GM12873 (cell line): ENCODE measurements around the gene MBD3L4.

Source experiments
- TF ChIP-seq, protein P1 (sequence below): IDR thresholded peaks from 2 replicates; pipeline ENCODE4 v1.5.1; 2012; ENCODE audit warnings: low read depth, mild to moderate bottlenecking, moderate library complexity, low read length, control low read depth; ENCODE audit not compliant: insufficient read depth; ENCODE audit errors: missing control alignments

Gene MBD3L4

DNA sequence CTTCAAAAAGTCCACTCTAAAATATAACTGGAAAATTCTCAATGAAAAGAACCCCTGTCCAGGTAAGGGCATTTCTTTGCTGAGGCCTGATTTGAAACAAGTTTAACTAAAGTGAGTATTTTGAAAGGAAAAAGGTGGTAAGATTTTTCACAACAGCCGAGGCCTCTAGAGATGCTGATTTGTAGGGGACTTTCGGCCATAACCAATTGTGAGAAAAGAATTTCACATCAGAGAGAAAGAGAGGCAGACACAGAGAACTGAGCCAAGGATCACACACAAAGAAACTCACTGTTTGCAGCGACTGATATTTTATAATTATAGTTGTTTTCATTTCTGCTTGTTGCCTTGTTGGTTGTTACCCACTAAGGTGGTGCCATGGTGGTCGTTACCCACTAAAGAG, 43.2 kb downstream of the MBD3L4 start:
- TF ChIP-seq, protein P1, sequence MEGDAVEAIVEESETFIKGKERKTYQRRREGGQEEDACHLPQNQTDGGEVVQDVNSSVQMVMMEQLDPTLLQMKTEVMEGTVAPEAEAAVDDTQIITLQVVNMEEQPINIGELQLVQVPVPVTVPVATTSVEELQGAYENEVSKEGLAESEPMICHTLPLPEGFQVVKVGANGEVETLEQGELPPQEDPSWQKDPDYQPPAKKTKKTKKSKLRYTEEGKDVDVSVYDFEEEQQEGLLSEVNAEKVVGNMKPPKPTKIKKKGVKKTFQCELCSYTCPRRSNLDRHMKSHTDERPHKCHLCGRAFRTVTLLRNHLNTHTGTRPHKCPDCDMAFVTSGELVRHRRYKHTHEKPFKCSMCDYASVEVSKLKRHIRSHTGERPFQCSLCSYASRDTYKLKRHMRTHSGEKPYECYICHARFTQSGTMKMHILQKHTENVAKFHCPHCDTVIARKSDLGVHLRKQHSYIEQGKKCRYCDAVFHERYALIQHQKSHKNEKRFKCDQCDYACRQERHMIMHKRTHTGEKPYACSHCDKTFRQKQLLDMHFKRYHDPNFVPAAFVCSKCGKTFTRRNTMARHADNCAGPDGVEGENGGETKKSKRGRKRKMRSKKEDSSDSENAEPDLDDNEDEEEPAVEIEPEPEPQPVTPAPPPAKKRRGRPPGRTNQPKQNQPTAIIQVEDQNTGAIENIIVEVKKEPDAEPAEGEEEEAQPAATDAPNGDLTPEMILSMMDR, result no peak

DNA sequence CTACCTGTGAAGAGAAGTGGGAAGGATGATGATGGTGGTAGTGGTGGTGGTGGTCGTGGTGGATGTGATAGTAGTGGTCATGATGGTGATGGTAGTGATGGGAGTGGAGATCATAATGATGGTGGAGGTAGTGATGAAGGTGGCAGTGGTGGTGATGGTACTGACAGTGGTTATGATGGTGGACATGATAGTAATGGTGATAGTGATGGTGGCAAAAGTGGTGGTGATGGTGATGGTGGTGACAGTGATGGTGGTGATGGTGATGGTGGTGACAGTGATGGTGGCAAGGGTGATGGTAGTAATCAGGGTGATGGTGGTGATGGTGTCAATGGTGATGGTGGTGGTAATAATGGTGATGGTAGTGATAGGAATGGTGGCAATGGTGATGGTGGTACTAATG, 44.9 kb downstream of the MBD3L4 start:
- TF ChIP-seq, protein P1, result no peak

GRCh38 chr19:6988257-6988656, 51.7 kb downstream of the MBD3L4 start:
- TF ChIP-seq, protein P1, result no peak

DNA sequence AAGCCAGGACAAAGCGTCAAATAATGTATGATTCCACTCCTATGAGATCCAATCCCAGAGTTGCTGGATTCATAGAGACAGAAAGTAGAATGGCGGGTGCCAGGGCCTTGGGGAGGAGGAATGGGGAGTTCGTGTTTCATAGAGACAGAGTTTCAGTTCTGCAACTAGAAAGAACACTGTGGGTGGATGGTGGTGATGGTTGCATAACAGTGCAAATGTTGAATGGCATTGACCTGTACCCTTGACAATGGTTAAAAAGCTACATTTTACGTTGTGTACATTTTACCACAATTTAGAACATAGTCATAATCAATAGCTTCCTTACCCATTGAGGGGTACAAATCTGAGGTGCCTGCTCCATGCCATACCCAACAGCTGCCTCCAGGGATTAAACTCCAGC, 52.1 kb downstream of the MBD3L4 start:
- TF ChIP-seq, protein P1, result no peak
